HUDEP-2 (cell line): ENCODE data around the gene CYTH2.

Source experiments
- DNase-seq, 76 experiments: peaks; one replicate each; lab custom pipeline; 2025; ENCODE audit not compliant: unreplicated experiment in 76 of 76; lab: John Stamatoyannopoulos, UW

Gene CYTH2

GRCh38 chr19:48492925-48493717 is 24.0 kb downstream of the CYTH2 start:
- peak in 75 of 76 experiments; percentile 81 to 100 (median 98) for DNase-seq

- no peak for DNase-seq
Measured at GRCh38 chr19:48493718-48494401, 24.7 kb downstream of the CYTH2 start.

- no peak for DNase-seq
Measured at GRCh38 chr19:48495396-48495795, 26.2 kb downstream of the CYTH2 start.

- no peak for DNase-seq
Measured at GRCh38 chr19:48496959-48497727, 28.0 kb downstream of the CYTH2 start.

- no peak for DNase-seq
Measured at GRCh38 chr19:48497728-48498594, 28.8 kb downstream of the CYTH2 start.

- DNase-seq: no peak
Measured at GRCh38 chr19:48498595-48499311, 29.6 kb downstream of the CYTH2 start.

- DNase-seq: no peak
Measured at GRCh38 chr19:48499316-48500090, 30.3 kb downstream of the CYTH2 start.

GRCh38 chr19:48500830-48501493 is 31.8 kb downstream of the CYTH2 start:
- no peak for DNase-seq

- peak in 28 of 76 experiments; percentile 11 to 60 (median 38) for DNase-seq
Measured at GRCh38 chr19:48501494-48502349, 32.6 kb downstream of the CYTH2 start.

GRCh38 chr19:48502350-48503018 is 33.3 kb downstream of the CYTH2 start:
- no peak for DNase-seq

- DNase-seq: peak in 31 of 76 experiments; percentile 14 to 64 (median 39)
Measured at GRCh38 chr19:48506138-48506733, 37.1 kb downstream of the CYTH2 start.

- no peak for DNase-seq
Measured at GRCh38 chr19:48507911-48508439, 38.8 kb downstream of the CYTH2 start.

- no peak for DNase-seq
Measured at GRCh38 chr19:48508729-48509411, 39.7 kb downstream of the CYTH2 start.

GRCh38 chr19:48509467-48510194 is 40.5 kb downstream of the CYTH2 start:
- DNase-seq: no peak
